Karpas-422 (cell line): ENCODE measurements around the gene RMDN2. TPM values are rescaled to one million over a fixed set of nuclear protein-coding genes. Genes with fewer than 3 reads are reported as not detected.
"Not testable (repeated sequence)": the region's sequence is repeated elsewhere in the genome, so short reads cannot be mapped to it uniquely, and the experiment has no call there.

Experiments used
- DNase-seq: peaks from one replicate; pipeline ENCODE4 v3.0.0-alpha.2; 2015
- H2AFZ ChIP-seq: fragments of 200-600 bp; sonication (generic); 2 replicates; pipeline ENCODE4 v1.6.1; 2014; ENCODE audit warnings: antibody characterized with exemption, low read length, mixed read lengths
- H3K27ac ChIP-seq: fragments of 200-600 bp; sonication (generic); 2 replicates; pipeline ENCODE4 v1.5.1; 2014; ENCODE audit warnings: mild to moderate bottlenecking, low read length, moderate library complexity
- H3K27me3 ChIP-seq: fragments of 200-600 bp; sonication (generic); 2 replicates; pipeline ENCODE4 v1.6.1; 2014; ENCODE audit warnings: low read length, mixed read lengths
- H3K36me3 ChIP-seq: fragments of 200-600 bp; sonication (generic); 2 replicates; pipeline ENCODE4 v1.6.1; 2014; ENCODE audit warnings: low read length, mixed read lengths; ENCODE audit not compliant: insufficient read depth
- H3K4me1 ChIP-seq: fragments of 200-600 bp; sonication (generic); 2 replicates; pipeline ENCODE4 v1.6.1; 2014; ENCODE audit warnings: mild to moderate bottlenecking, low read length, mixed read lengths
- H3K4me2 ChIP-seq: fragments of 200-600 bp; sonication (generic); 2 replicates; pipeline ENCODE4 v1.6.1; 2014; ENCODE audit warnings: low read length, low read depth, mild to moderate bottlenecking; ENCODE audit not compliant: poor library complexity, severe bottlenecking
- H3K4me3 ChIP-seq: fragments of 200-600 bp; sonication (generic); 2 replicates; pipeline ENCODE4 v1.5.1; 2014; ENCODE audit warnings: mild to moderate bottlenecking, antibody characterized with exemption, low read length, mixed read lengths
- H3K79me2 ChIP-seq: fragments of 200-600 bp; sonication (generic); 2 replicates; pipeline ENCODE4 v1.6.1; 2014; ENCODE audit warnings: mild to moderate bottlenecking, low read length, mixed read lengths
- H3K9ac ChIP-seq: fragments of 200-600 bp; sonication (generic); 2 replicates; pipeline ENCODE4 v1.6.0; 2014; ENCODE audit warnings: low read length
- H3K9me2 ChIP-seq: fragments of 200-600 bp; sonication (generic), shearing (Covaris generic); replicated peaks from 2 replicates; pipeline ENCODE4 v1.6.0; 2014; ENCODE audit warnings: mild to moderate bottlenecking, low read length, moderate library complexity; ENCODE audit not compliant: insufficient read depth
- H3K9me3 ChIP-seq: fragments of 300-700, 200-600 bp; sonication (generic); 2 replicates; pipeline ENCODE4 v1.6.1; 2014; ENCODE audit warnings: low read length, mixed read lengths
- H4K20me1 ChIP-seq: fragments of 200-600 bp; sonication (generic); 2 replicates; pipeline ENCODE4 v1.6.1; 2014; ENCODE audit warnings: mild to moderate bottlenecking, antibody characterized with exemption, low read length, low read depth; ENCODE audit not compliant: insufficient read depth
- total RNA-seq: library from RNA; depleted of rRNA; stranded (reverse); fragments of >200 nt; shearing (Covaris generic); gene quantifications from 2 replicates; pipeline ENCODE4 v1.2.3, GENCODE V29; 2014; ENCODE audit warnings: low replicate concordance

RMDN2 gene
- total RNA-seq, 1 experiment from 2014 or later: 6.5 TPM

- no peak overlapping the region for H3K4me2 ChIP-seq
- H3K9ac ChIP-seq: no peak overlapping the region
- no peak overlapping the region for H2AFZ ChIP-seq
- H3K9me2 ChIP-seq: no peaks in the 10 kb centered on the region
- H4K20me1 ChIP-seq: no peaks in the 10 kb centered on the region
- H3K27ac ChIP-seq: no peak overlapping the region
- no peaks in the 10 kb centered on the region for H3K79me2 ChIP-seq
- peaks cover 17% of the 10 kb centered on the region for H3K4me1 ChIP-seq
- no peaks in the 10 kb centered on the region for H3K36me3 ChIP-seq
- no peak overlapping the region for H3K4me3 ChIP-seq
- no peak for DNase-seq
- no peaks in the 10 kb centered on the region for H3K9me3 ChIP-seq
- H3K27me3 ChIP-seq: no peaks in the 10 kb centered on the region
These were observed 3.3 kb downstream of the RMDN2 start for GRCh38 chr2:37928377-37928776.

- not testable (repeated sequence) for H4K20me1 ChIP-seq, H3K27me3 ChIP-seq, DNase-seq, H3K4me3 ChIP-seq, H3K27ac ChIP-seq, H3K9me2 ChIP-seq, H3K36me3 ChIP-seq, H3K9me3 ChIP-seq, H3K4me2 ChIP-seq, H3K9ac ChIP-seq, H3K79me2 ChIP-seq, H2AFZ ChIP-seq
- H3K4me1 ChIP-seq: peaks cover 25% of the 10 kb centered on the region
These were observed 5.3 kb downstream of the RMDN2 start for GRCh38 chr2:37930392-37930791.

- H3K4me1 ChIP-seq: peaks cover 17% of the 10 kb centered on the region
- H3K27ac ChIP-seq, H2AFZ ChIP-seq, H3K79me2 ChIP-seq, H4K20me1 ChIP-seq, H3K4me2 ChIP-seq, H3K36me3 ChIP-seq, H3K27me3 ChIP-seq, H3K9ac ChIP-seq, H3K9me3 ChIP-seq, H3K4me3 ChIP-seq, H3K9me2 ChIP-seq, DNase-seq: not testable (repeated sequence)
These were observed 7.8 kb downstream of the RMDN2 start for GRCh38 chr2:37932873-37933272.

- Histone ChIP-seq H3K4me2 (peak overlapping the region; percentile 69), H3K4me1 (peaks cover 17% of the 10 kb centered on the region), H3K27ac (no peak overlapping the region), H3K9ac (peak overlapping the region; percentile 43), H3K27me3 (no peaks in the 10 kb centered on the region), H3K4me3 (peak overlapping the region; percentile 43), H2AFZ (0 out of 2 replicates have a peak overlapping the region, but pooled peaks have one; percentile 11), H3K79me2 (no peaks in the 10 kb centered on the region), H3K9me2 (no peaks in the 10 kb centered on the region), H4K20me1 (no peaks in the 10 kb centered on the region), H3K36me3 (no peaks in the 10 kb centered on the region), H3K9me3 (no peaks in the 10 kb centered on the region)
- DNase-seq: peak; percentile 51
These were observed 9.8 kb downstream of the RMDN2 start for GRCh38 chr2:37934591-37935513.

- H3K4me3 ChIP-seq, DNase-seq, H2AFZ ChIP-seq, H4K20me1 ChIP-seq, H3K9me3 ChIP-seq, H3K36me3 ChIP-seq, H3K9ac ChIP-seq, H3K79me2 ChIP-seq, H3K4me2 ChIP-seq, H3K9me2 ChIP-seq, H3K27me3 ChIP-seq, H3K27ac ChIP-seq: not testable (repeated sequence)
- peaks cover 17% of the 10 kb centered on the region for H3K4me1 ChIP-seq
These were observed 12.5 kb downstream of the RMDN2 start for GRCh38 chr2:37937568-37937967.

GRCh38 chr2:37941267-37941666, 16.2 kb downstream of the RMDN2 start:
- not testable (repeated sequence) for H3K9me2 ChIP-seq, H3K9me3 ChIP-seq, H3K9ac ChIP-seq, H4K20me1 ChIP-seq, H3K36me3 ChIP-seq, H2AFZ ChIP-seq, H3K27me3 ChIP-seq, DNase-seq, H3K79me2 ChIP-seq, H3K4me3 ChIP-seq, H3K4me1 ChIP-seq, H3K4me2 ChIP-seq, H3K27ac ChIP-seq

- no peaks in the 10 kb centered on the region for H3K36me3 ChIP-seq
- no peak overlapping the region for H2AFZ ChIP-seq
- H3K79me2 ChIP-seq: no peaks in the 10 kb centered on the region
- no peaks in the 10 kb centered on the region for H3K4me1 ChIP-seq
- H3K27me3 ChIP-seq: no peaks in the 10 kb centered on the region
- H4K20me1 ChIP-seq: no peaks in the 10 kb centered on the region
- no peaks in the 10 kb centered on the region for H3K9me3 ChIP-seq
- no peak overlapping the region for H3K4me3 ChIP-seq
- no peak overlapping the region for H3K4me2 ChIP-seq
- no peak for DNase-seq
- no peak overlapping the region for H3K9ac ChIP-seq
- H3K9me2 ChIP-seq: no peaks in the 10 kb centered on the region
- no peak overlapping the region for H3K27ac ChIP-seq
These were observed 19.2 kb downstream of the RMDN2 start for GRCh38 chr2:37944268-37944667.

GRCh38 chr2:37947306-37947705, 22.2 kb downstream of the RMDN2 start:
- Histone ChIP-seq H3K27ac (no peak overlapping the region), H3K36me3 (no peaks in the 10 kb centered on the region), H3K4me1 (no peaks in the 10 kb centered on the region), H4K20me1 (no peaks in the 10 kb centered on the region), H3K4me2 (no peak overlapping the region), H3K4me3 (no peak overlapping the region), H2AFZ (no peak overlapping the region), H3K9ac (no peak overlapping the region), H3K9me2 (no peaks in the 10 kb centered on the region), H3K27me3 (no peaks in the 10 kb centered on the region), H3K79me2 (no peaks in the 10 kb centered on the region), H3K9me3 (no peaks in the 10 kb centered on the region)
- no peak for DNase-seq
